ENCODE results near the gene ARHGEF4.
A peak's percentile ranks its signal among the peaks of the same experiment; 100 is the strongest.

ARHGEF4 gene

DNA sequence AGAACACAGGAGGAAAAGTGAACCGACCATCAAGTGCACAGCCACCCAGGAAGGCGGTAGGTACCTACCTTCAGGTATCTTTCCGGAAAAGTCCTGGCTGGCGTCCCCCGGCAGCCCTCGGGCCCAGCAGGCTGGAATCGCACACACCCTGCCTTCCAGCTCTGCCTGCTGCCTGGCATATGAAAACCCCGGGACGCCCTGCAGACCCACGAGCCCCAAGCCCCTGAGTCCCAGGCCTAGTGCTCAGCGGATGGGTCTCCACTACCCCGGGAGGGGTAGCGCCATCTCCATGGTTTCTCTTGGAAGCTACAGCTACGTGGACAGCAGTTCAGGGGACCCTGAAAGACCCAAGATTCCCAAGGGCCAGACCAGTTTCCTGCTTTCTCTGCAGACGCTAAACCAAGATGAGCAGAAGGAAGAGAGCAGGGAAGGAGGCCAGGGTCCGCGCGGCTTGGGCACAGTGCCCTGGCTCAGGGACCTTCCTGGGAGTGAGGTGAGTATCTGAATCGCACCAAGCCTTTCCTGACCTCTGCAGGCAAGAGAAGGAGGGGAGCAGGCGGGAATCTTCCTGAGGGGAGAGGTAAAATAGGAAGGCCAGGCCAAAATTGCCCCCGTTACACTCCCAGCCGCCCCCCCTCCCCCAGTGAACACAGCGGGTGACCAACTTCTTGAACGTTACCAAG lies 80.4 kb downstream of the ARHGEF4 start:
- DNase-seq (ENCODE audit: low spot score) (no peak), FAIRE-seq (no peak)

DNA sequence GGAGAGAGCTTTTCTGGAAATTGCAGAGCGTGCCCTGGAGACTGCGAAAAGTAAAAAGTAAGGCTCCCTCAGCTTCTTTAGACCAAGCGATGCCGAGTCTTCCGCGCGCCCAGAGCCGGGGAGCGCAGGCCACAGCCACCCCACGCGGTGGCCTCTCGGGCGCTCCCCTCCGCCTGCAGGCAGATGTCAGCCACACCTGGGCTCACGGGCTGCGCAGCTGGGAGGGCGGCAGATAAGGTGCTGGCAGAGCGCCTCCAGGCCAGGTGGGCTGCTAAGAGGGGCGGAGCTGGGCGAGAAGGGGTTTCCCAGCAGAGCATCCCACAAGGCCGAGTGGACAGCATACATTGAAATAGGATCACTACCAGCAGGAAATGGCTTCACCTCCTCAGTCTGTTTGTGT lies 81.7 kb downstream of the ARHGEF4 start:
- DNase-seq (ENCODE audit: low spot score) (no peak), FAIRE-seq (no peak)

DNA sequence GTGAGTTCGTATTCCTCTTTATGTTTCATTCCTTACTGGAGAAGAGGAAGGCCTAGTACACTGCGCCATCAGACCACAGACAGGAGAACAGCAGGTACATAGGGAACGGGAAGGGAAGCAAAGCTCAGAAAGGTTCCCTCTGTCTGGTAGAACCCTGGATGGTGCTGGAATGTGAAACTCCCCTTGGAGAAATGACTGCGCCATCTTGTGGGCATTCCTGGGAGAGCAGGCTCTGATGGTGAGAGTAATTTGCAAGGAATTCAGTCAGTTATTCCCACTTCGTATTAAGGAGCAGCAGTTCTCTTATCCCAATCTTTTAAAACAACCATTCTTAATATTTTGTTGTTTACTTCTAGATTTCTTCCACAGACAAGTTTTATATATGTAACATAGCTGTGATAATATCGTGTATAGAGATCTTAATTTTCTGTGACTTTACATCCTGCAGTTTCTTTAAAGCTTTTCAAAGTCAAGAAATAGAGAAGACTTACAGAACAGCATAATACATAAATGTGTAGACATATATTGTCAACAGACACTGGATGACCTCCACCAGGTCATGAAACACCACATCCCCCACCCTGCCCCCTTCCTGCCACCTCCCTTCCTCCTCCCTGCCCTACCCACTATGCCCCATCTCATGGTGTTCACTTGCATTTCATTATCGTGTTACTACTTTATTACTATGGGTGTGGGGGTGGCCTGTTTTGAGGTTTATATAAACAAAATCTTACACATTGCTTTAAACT lies 83.9 kb downstream of the ARHGEF4 start:
- FAIRE-seq = peak; percentile 42
- DNase-seq (ENCODE audit: low spot score) = peak; percentile 82

DNA sequence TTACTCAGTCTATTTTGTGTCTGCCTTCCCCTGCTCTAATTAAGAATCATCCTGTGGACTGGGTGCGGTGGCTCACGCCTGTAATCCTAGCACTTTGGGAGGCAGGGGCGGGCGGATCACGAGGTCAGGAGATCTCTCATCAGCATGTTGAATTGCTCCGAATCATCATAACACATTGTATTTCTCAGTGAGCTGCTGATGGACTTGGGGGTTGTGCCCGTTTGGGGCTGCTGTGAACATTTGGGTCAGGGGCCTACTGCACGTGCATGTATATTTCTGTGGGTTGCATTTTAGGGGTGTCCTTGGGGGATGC lies 84.4 kb downstream of the ARHGEF4 start:
- DNase-seq (ENCODE audit: low spot score) = no peak
- FAIRE-seq = peak; percentile 17

DNA sequence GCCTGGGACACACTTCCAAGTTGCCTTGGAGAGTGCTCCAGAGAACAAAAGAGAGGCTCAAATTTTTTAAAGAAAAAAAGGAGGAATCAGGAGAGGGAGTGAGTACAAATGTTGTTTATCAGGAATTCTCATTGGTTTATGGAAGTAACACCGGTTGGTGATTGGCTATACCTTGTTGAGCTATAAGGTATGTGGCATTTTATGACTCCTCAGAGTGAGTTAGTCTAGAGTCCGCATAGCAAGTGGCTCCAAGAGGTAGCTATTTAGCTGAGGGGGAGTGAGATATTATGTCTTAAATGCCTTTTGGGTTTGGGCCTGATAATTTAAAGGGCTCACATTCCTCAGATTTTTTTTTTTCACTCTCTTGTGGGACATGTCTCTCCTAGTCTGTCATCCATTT lies 85.7 kb downstream of the ARHGEF4 start:
- DNase-seq (ENCODE audit: low spot score) (no peak), FAIRE-seq (no peak)

DNA sequence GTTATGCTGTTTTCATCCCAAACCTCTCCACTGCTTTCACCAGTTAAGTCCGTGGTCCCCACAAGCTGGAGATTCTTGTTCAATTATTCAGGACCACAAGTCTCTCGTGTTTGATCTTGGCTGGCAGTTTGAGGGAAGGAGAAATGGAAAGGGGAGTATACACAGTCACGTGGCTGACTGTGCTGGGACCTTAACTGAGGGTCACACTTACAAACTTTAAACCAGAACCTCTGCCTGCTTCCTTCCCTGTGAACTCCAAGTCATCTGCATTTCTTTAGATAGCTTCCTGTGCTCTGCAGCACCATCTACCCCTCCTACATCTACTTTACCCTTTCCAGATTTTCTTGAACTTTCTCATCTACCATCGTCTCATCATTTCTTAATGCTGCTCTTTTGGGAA lies 91.7 kb downstream of the ARHGEF4 start:
- no peak for FAIRE-seq
- no peak for DNase-seq (ENCODE audit: low spot score)

DNA sequence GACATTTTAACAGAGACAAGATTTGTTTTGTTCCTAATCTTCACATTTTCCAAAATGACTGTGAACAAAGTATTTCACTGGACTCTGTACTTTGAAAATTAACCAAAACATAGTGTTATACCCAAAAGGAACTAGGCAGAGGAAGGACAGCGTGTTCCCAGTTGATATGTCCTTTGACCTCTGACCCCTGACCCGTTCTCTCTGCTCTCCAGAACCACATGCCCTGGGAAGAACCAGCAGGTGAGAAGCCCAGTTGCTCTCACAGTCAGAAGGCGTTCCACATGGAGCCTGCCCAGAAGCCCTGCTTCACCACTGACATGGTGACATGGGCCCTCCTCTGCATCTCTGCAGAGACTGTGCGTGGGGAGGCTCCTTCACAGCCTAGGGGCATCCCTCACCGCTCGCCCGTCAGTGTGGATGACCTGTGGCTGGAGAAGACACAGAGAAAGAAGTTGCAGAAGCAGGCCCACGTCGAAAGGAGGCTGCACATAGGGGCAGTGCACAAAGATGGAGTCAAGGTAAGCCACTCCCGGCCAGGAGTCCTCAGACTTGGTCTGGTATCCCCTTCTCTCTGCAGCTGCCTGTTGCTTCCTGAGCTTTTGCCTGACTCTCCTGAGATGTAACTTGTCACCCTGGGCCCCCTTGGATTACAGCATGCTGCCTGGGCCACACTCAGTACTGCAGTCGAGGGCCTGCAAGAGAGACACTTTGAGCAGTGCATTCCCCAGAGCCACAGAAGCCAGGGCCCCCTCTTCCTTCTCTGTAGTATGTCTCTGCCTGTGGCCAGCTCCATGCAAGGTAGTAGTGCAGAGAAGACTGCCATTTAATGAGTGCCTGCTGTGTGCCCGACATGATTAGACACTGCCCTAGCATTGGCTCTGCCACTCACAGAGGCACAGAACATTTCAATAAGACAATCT lies 94.3 kb downstream of the ARHGEF4 start:
- no peak for DNase-seq (ENCODE audit: low spot score)
- no peak for FAIRE-seq

DNA sequence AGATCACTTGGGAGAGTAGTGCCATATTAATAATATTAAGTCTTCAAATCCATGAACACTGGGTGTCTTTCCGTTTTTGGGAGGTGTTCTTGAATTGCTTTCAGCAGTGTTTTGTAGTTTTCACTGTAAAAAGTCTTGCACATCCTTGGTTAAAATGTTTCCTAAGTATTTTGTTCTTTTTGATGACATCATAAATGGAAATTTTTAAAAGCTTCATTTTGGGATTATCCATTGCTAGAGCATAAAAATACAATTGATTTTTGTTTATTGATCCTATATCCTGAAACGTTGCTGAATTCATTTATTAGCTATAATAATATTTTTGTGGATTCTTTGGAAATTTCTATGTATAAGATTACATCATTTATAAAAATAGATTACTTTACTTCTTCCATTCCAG lies 96.8 kb downstream of the ARHGEF4 start:
- DNase-seq (ENCODE audit: low spot score) (no peak), FAIRE-seq (no peak)

DNA sequence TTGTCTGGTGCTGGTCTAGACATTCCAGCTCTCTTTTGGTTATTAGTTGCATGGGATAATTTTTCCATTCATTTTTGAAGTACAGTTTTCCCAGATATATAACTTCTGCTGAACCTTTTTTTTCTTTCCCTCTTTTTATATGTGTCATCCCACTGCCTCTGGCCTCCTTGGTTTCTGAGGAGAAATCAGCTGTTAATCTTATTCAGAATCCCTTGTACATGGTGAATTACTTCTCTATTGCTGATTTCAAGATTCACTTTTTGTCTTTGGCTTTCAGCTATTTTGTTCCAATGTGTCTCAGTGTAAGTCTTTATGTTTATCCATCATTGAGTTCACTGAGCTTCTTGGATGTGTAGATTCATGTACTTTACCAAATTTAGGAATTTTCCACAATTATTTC lies 99.7 kb downstream of the ARHGEF4 start:
- DNase-seq (ENCODE audit: low spot score) = no peak
- no peak for FAIRE-seq

DNA sequence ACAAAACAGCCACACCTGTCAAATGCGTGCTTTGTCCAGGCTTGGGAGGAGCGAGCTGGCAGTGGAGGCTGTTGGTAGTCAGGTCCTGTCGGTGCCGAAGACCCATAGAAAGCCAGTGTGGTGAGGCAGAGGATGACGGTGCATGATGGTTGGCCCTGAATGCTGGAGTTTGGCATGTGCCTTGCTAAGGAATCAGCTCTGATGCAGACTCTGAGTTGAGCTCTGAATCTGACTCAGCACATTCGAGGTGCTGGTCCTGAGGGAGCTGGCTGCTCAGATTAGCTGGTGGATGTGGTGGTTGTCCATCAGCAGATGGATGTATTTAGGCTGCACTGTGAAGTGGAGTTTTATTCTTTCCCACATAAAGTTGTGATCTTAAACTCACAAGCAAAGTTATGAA lies 111.3 kb downstream of the ARHGEF4 start:
- DNase-seq (ENCODE audit: low spot score) = no peak
- FAIRE-seq = no peak

DNA sequence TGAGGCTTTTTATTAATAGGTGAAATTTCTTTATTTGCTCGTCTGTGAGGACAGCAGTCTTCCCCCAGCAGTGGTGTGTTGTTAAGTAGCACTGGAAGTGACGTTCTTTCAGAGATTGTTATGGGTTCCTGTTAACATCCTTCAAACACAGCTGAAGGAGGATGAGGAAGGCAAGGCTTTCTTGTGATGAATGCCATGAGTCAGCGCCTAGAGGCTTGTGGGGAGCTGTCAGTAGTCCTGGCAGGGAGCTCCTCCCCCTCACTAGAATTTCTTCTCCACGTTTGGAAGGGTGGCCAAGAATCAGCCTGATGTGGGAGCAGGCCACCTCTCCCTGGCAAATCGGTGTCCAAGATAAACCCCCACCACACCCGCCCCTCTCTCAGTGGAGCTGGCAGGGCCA lies 113.2 kb downstream of the ARHGEF4 start:
- FAIRE-seq = no peak
- no peak for DNase-seq (ENCODE audit: low spot score)

DNA sequence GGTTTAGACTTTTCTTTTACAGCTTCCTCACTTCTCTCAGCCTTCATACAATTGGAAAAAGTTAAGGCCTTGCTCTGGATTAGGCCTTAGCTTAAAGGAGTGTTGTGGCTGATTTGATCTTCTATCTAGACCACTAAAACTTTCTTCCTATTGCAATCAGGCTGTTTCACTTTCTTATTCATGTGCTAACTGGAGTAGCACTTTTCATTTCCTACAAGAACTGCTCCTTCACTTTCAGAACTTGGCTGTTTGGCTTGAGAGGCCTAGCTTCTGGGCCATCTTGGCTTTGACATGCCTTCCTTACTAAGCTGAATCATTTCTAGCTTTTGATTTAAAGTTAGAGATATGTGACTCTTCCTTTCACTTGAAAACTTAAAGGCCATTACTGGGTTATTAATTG lies 114.3 kb downstream of the ARHGEF4 start:
- FAIRE-seq (no peak), DNase-seq (ENCODE audit: low spot score) (no peak)

DNA sequence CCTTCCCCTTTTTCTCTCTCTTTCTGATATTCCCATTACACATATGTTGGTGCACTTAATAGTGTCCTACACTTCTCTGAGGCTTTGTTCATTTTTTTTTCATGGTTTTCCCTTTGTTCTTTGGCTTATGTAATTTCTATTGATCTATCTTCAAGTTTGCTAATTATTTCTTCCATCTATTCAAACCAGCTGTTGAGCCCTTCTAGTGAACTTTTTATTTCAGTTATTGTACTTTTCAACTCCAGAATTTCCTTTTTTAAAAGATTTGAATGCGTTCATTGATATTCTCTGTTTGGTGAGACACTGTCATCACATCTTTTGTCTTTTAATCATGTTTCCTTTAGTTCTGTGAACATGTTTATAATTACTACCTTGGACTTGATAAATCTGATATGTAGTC lies 118.2 kb downstream of the ARHGEF4 start:
- FAIRE-seq (no peak), DNase-seq (ENCODE audit: low spot score) (no peak)

DNA sequence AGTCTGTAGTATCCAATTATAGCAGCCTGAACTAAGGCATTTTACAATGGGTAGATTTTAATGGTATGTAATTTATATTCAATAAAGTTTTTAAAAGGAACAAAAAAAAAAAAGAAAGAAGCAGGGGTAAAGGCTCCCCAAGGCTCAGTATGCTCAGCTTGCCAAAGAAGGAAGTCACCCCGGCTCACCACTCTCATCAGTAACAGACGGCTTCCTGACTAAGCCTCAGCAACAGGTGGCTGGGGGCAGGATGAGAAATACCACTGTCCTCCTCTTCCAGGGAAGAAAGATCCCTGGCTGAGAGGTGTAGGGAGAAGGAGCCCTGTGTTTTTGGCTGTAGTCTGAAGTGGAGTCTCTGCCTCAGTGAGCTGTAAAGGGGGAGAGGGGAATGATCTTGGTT lies 121.2 kb downstream of the ARHGEF4 start:
- FAIRE-seq = no peak
- no peak for DNase-seq (ENCODE audit: low spot score)

DNA sequence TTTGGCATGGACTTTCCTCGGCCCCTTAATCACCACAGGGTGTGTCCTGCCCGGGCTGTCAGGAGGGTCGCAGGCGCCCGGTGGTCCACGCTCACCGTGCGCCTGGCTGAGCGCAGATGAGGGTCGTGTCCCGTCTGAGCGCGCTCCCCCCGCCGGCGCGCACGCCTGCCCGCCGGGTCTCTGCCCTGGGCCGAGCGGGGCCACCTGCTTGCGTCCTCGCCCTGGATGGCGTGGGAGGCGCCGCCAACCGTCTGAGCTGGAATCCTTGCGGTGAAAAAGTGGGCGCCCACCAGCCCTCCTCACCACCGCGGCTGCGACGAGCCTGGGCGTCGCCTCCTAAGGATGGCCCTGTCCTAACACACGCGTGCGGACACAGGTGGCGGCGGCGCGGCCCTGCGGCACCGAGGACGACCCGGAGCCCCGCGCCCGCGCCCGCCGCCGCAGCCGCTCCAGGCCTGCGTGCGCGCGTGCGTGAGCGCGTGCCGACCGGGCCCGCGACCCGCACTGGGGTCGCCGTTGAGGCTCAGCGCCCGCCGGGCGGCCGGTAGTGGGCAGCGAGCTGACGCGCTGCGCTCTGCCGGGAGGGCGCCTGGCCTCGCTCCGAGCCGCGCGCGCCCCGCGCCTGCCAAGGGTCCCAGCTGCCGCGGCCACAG lies 126.6 kb downstream of the ARHGEF4 start:
- no peak for DNase-seq (ENCODE audit: low spot score)
- no peak for FAIRE-seq

DNA sequence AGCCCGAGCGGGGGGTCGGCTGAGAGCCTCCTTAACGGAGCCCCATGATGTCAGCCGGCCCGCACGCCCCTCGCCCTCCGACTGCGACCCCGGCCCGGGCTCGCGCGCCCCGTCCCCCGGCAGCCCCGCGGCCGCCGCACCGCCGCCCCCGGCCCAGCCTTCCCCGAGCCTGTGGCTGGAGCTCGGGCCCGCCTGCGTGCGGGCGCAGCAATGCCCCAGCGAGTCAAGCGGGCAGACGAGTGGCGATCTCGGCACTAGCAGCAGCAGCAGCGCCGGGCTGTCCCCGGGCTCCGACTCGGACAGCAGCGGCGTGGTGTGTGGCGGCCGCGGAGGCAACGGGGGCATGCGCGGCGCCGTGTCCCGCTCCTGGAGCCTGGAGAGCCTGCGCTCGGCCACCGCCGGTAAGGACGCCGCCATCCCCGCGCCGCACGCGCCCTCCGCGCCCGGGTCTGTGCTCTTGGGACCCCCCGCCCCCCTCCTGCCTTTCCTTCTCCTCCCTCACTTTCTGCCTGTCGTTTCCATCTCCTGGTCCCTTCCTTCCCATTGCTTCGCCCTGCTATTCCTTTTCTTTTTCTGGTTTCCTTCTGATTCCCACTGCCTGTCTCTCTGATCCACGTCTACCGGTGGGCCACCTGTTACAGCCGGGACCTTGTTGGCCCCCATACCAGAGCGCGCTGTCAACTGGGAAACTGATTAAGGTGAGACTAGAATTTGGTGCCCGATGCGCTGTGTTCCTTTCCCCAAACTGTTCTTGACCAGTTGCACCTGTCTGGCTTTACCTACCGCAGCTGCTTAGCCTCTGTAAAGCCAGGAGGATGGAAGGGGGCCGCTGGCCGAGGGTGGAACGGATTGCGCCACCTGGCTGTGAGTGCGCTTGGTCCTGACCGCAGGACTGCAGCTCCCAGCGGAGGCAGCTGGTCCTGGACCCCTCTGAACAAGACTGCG lies 127.4 kb downstream of the ARHGEF4 start:
- DNase-seq (ENCODE audit: low spot score) = peak; percentile 80
- peak; percentile 58 for FAIRE-seq

DNA sequence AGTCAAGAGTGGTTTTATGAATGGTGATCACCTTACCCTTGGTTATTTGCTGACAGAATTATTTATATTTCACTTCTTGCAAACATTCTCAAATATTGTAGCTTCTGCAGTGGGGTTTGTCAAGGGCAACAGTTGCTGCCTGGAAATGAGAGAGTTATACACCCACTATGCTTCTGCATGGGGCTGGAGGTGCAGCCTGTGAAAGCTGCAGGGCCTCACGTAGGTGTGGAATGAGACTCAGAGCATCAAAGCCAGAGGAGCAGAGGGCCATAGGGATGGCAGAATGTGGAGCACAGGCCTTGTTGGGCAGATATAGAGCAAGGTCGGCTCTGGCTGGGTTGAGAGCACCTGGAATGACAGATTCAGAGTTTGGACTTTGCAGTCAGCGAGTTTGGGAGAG lies 128.2 kb downstream of the ARHGEF4 start:
- FAIRE-seq = no peak
- DNase-seq (ENCODE audit: low spot score) = no peak

DNA sequence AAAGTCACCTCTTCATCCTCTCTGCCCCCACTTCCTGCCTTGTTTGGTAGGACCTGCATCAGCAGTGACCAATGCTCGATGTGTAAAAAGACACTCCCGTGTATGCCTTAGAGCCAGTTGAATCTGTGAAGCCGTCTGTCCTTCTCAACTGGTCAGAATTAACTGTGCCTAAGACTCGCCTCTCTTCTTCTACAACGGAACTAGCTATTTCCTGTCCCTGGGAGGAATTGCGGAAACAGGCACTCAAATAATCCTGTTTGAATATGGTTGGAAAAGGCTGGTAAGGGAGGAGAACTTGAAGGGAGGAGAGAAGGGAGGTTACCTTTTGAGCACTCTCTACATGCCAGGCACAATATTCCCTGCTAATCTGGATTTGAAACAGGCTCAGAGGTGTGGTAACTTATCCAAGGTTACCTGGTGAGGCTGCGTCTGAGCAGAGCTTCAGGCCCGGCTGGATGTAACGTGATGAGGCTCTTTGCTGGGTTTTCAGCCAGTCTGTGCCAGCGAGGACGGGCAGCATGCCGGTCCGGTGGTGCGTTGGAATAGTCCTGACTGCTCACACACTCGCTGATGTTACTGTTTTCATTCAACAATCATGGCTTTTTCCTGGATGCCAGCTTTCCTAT lies 129.5 kb downstream of the ARHGEF4 start:
- DNase-seq (ENCODE audit: low spot score) (no peak), FAIRE-seq (no peak)

DNA sequence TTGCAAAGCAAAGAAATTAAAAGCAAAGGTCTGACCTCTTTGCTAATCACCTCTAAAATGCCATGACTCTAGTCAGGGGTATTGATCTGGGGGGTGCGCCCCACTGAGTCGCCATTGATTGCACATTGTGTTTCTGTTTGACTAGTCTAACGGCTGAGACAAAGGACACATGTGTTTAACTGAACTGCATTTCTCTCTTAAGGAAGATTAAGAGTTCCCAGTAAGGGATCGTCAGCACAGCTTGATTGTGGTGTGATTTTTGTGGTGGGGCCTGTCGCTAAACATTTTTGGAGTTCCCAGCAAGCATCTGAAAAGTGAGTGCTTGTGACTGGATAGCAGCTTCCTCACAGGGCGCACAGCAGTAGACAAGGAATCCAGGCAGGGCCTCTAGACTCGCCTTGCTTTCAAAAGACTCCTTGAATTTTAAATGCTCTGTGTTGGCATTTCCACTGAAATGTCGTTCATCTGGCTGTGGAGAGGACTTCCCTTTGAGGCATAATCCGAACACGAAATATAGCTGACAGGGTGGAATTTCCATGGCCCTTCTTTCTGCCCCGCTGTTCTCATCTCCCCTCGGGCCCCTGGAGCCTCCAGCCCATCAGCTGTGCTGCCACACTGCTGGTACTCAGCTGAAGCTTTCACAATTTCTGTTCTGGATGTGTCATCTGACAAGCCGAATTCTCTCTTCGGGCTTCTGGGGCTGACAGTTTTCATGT lies 130.2 kb downstream of the ARHGEF4 start:
- FAIRE-seq (no peak), DNase-seq (ENCODE audit: low spot score) (no peak)

DNA sequence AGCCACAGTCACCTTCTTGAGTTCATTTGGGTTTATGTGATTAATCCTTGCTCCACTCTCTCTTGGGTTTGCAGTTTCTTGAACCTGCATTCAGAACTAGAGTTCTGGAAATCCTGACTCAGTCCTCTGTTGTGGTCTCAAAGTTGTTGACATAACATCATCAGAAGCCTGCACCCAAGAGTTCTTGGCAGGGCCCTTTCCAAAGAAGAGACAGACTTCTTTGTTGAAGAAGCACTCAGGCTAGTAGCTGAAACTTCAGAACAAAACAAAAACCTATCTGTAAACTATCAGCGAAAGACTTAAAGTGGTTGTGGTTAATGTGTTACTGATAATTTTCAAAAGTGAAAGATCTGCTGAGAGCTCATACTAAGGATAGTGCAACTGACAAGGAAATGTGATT lies 135.7 kb downstream of the ARHGEF4 start:
- peak; percentile 37 for DNase-seq (ENCODE audit: low spot score)
- no peak for FAIRE-seq

Data from urothelium cell line (cell line).